HEK293T (cell line): ENCODE data around the gene SLC22A31.
"Not testable (repeated sequence)": the region's sequence is repeated elsewhere in the genome, so short reads cannot be mapped to it uniquely, and the experiment has no call there.

Experiments
- ARNT ChIP-seq: fragments of 450-650 bp; IDR thresholded peaks from 2 replicates; pipeline ENCODE4 v1.6.1; 2017; ENCODE audit warnings: mild to moderate bottlenecking
- BHLHE40 ChIP-seq: fragments of 450-650 bp; IDR thresholded peaks from 2 replicates; pipeline ENCODE4 v1.6.1; 2016; ENCODE audit warnings: mild to moderate bottlenecking, moderate library complexity, borderline replicate concordance
- ELF4 ChIP-seq: fragments of 450-650 bp; IDR thresholded peaks from 2 replicates; pipeline ENCODE4 v1.6.1; 2017; ENCODE audit warnings: antibody characterized with exemption
- FOXA1 ChIP-seq: fragments of 450-650 bp; IDR thresholded peaks from 2 replicates; pipeline ENCODE4 v1.6.1; 2016; ENCODE audit warnings: mild to moderate bottlenecking
- FOXK2 ChIP-seq: fragments of 450-650 bp; IDR thresholded peaks from 2 replicates; pipeline ENCODE4 v1.6.1; 2016; ENCODE audit warnings: mild to moderate bottlenecking
- FOXM1 ChIP-seq: fragments of 450-650 bp; IDR thresholded peaks from 2 replicates; pipeline ENCODE4 v1.6.1; 2017; ENCODE audit warnings: mild to moderate bottlenecking, borderline replicate concordance
- HDGF ChIP-seq: fragments of 450-650 bp; IDR thresholded peaks from 2 replicates; pipeline ENCODE4 v1.6.1; 2017; ENCODE audit warnings: antibody characterized with exemption, borderline replicate concordance
- LEF1 ChIP-seq: fragments of 450-650 bp; IDR thresholded peaks from 2 replicates; pipeline ENCODE4 v1.6.1; 2017; ENCODE audit warnings: mild to moderate bottlenecking, borderline replicate concordance
- NFRKB ChIP-seq: fragments of 450-650 bp; IDR thresholded peaks from 2 replicates; pipeline ENCODE4 v1.6.1; 2016; ENCODE audit warnings: mild to moderate bottlenecking, moderate library complexity
- PKNOX1 ChIP-seq: fragments of 450-650 bp; IDR thresholded peaks from 2 replicates; pipeline ENCODE4 v1.6.1; 2016
- SP1 ChIP-seq: fragments of 450-650 bp; IDR thresholded peaks from 2 replicates; pipeline ENCODE4 v1.6.1; 2017
- SUZ12 ChIP-seq: fragments of 450-650 bp; IDR thresholded peaks from 2 replicates; pipeline ENCODE4 v1.6.1; 2016; ENCODE audit warnings: mild to moderate bottlenecking
- TARDBP ChIP-seq: fragments of 450-650 bp; IDR thresholded peaks from 2 replicates; pipeline ENCODE4 v1.6.1; 2016

GRCh38 chr16:89188471-89189357, 11.6 kb downstream of the SLC22A31 start:
- not testable (repeated sequence) for TF ChIP-seq HDGF, SUZ12, BHLHE40, FOXK2, NFRKB, FOXA1, ARNT, SP1, TARDBP, ELF4, PKNOX1, LEF1, FOXM1
